ENCODE measurements around the gene ETNK1. TPM values are rescaled to one million over a fixed set of nuclear protein-coding genes. Genes with fewer than 3 reads are reported as not detected.
"Not testable (repeated sequence)": the region's sequence is repeated elsewhere in the genome, so short reads cannot be mapped to it uniquely, and the experiment has no call there.

Gene ETNK1
- total and polyA plus RNA-seq, 4 donors: 14.3 to 129 (median 48.5) TPM

GRCh38 chr12:22600181-22600580 is 24.8 kb upstream of the ETNK1 start:
- Histone ChIP-seq H3K4me1 (ENCODE audit: control insufficient read depth in 5 of 5, insufficient read depth in 5 of 5, low read length in 5 of 5) (no peaks in the 10 kb centered on the region), H3K4me3 (no peak overlapping the region), H3K27ac (ENCODE audit: low read depth in 1 of 2, low read length in 1 of 2) (no peak overlapping the region), H3K9ac (ENCODE audit: insufficient read depth in 1 of 2, low read length in 2 of 2) (no peak overlapping the region), H3K36me3 (ENCODE audit: control insufficient read depth in 4 of 4, insufficient read depth in 4 of 4, low read length in 4 of 4) (no peaks in the 10 kb centered on the region), H3K9me3 (ENCODE audit: control insufficient read depth in 4 of 4, insufficient read depth in 3 of 4, low read length in 3 of 4) (no peaks in the 10 kb centered on the region), H3K27me3 (ENCODE audit: control insufficient read depth in 3 of 3, insufficient read depth in 3 of 3, low read length in 2 of 3) (no peaks in the 10 kb centered on the region)
- no peak for TF ChIP-seq CTCF (IDR thresholded peaks at IDR 0.05; ENCODE audit: control extremely low read depth, extremely low read depth)
- WGBS, 2 donors: 92% methylated on average over 4 of the region's 4 CpGs
- DNase-seq (no peak), ATAC-seq (ENCODE audit: insufficient read depth, low FRiP score) (no peak)

- ATAC-seq (ENCODE audit: insufficient read depth, low FRiP score): no peak
- no peaks in the 10 kb centered on the region for H3K27me3 ChIP-seq (ENCODE audit: control insufficient read depth in 3 of 3, insufficient read depth in 3 of 3, low read length in 2 of 3)
- no peak overlapping the region for H3K9ac ChIP-seq (ENCODE audit: insufficient read depth in 1 of 2, low read length in 2 of 2)
- no peaks in the 10 kb centered on the region for H3K4me1 ChIP-seq (ENCODE audit: control insufficient read depth in 5 of 5, insufficient read depth in 5 of 5, low read length in 5 of 5)
- TF ChIP-seq CTCF (IDR thresholded peaks at IDR 0.05; ENCODE audit: control extremely low read depth, extremely low read depth): no peak
- no peaks in the 10 kb centered on the region for H3K9me3 ChIP-seq (ENCODE audit: control insufficient read depth in 4 of 4, insufficient read depth in 3 of 4, low read length in 3 of 4)
- H3K36me3 ChIP-seq (ENCODE audit: control insufficient read depth in 4 of 4, insufficient read depth in 4 of 4, low read length in 4 of 4): no peaks in the 10 kb centered on the region
- no peak overlapping the region for H3K4me3 ChIP-seq
- no peak for DNase-seq
- WGBS, 2 donors: 57 to 77% methylated on average over 4 of the region's 4 CpGs
- H3K27ac ChIP-seq (ENCODE audit: low read depth in 1 of 2, low read length in 1 of 2): no peak overlapping the region
Observed at GRCh38 chr12:22609501-22609900, 15.5 kb upstream of the ETNK1 start.

- Histone ChIP-seq H3K27ac (ENCODE audit: low read depth in 1 of 2, low read length in 1 of 2) (no peak overlapping the region), H3K9me3 (ENCODE audit: control insufficient read depth in 4 of 4, insufficient read depth in 3 of 4, low read length in 3 of 4) (no peaks in the 10 kb centered on the region), H3K36me3 (ENCODE audit: control insufficient read depth in 4 of 4, insufficient read depth in 4 of 4, low read length in 4 of 4) (no peaks in the 10 kb centered on the region), H3K4me3 (no peak overlapping the region), H3K9ac (ENCODE audit: insufficient read depth in 1 of 2, low read length in 2 of 2) (no peak overlapping the region), H3K4me1 (ENCODE audit: control insufficient read depth in 5 of 5, insufficient read depth in 5 of 5, low read length in 5 of 5) (no peaks in the 10 kb centered on the region), H3K27me3 (ENCODE audit: control insufficient read depth in 3 of 3, insufficient read depth in 3 of 3, low read length in 2 of 3) (no peaks in the 10 kb centered on the region)
- no peak for DNase-seq
- no peak for TF ChIP-seq CTCF (IDR thresholded peaks at IDR 0.05; ENCODE audit: control extremely low read depth, extremely low read depth)
- WGBS, 2 donors: 20 to 30% methylated on average over 3 of the region's 3 CpGs
- no peak for ATAC-seq (ENCODE audit: insufficient read depth, low FRiP score)
Observed at GRCh38 chr12:22610131-22610530, 14.8 kb upstream of the ETNK1 start.

- ATAC-seq (ENCODE audit: insufficient read depth, low FRiP score); DNase-seq; H3K36me3 ChIP-seq (ENCODE audit: control insufficient read depth in 4 of 4, insufficient read depth in 4 of 4, low read length in 4 of 4); H3K9ac ChIP-seq (ENCODE audit: insufficient read depth in 1 of 2, low read length in 2 of 2); H3K9me3 ChIP-seq (ENCODE audit: control insufficient read depth in 4 of 4, insufficient read depth in 3 of 4, low read length in 3 of 4); H3K4me1 ChIP-seq (ENCODE audit: control insufficient read depth in 5 of 5, insufficient read depth in 5 of 5, low read length in 5 of 5); H3K27ac ChIP-seq (ENCODE audit: low read depth in 1 of 2, low read length in 1 of 2); H3K27me3 ChIP-seq (ENCODE audit: control insufficient read depth in 3 of 3, insufficient read depth in 3 of 3, low read length in 2 of 3); H3K4me3 ChIP-seq: not testable (repeated sequence)
- WGBS, 2 donors: 83 to 89% methylated on average over 5 to 6 of the region's 6 CpGs
Observed at GRCh38 chr12:22612822-22613221, 12.1 kb upstream of the ETNK1 start.
